Glomerular visceral epithelial cell (primary cell): Measurements from ENCODE around the gene EVPLL.
"Not testable (repeated sequence)": the region's sequence is repeated elsewhere in the genome, so short reads cannot be mapped to it uniquely, and the experiment has no call there.

ENCODE experiments used
- DNase-seq: peaks from one replicate; pipeline ENCODE4 v3.0.0-alpha.2; 2016; ENCODE audit errors: extremely low spot score

EVPLL gene

DNA sequence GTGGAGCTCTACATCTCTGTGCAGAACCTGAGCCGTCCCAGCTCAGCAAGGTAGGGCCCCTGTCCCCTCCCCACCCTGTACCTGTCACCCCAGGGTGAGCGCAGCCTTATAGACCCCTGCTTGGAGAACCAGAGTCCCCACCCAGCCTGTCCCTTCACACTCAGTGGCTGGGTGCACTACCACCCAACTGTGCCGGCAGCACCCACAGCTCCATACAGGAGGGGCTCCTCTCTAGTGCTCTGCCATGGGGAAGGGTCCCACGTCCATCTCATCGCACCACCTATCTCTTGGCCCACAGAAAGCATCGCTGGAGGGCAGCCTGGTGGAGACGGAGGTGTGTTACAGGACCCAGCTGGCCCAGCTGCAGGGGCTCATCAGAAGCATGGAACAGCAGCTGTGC is 45.4 kb downstream of the EVPLL start:
- not testable (repeated sequence) for DNase-seq

GRCh38 chr17:18425593-18425992 is 48.0 kb downstream of the EVPLL start:
- DNase-seq = not testable (repeated sequence)

DNA sequence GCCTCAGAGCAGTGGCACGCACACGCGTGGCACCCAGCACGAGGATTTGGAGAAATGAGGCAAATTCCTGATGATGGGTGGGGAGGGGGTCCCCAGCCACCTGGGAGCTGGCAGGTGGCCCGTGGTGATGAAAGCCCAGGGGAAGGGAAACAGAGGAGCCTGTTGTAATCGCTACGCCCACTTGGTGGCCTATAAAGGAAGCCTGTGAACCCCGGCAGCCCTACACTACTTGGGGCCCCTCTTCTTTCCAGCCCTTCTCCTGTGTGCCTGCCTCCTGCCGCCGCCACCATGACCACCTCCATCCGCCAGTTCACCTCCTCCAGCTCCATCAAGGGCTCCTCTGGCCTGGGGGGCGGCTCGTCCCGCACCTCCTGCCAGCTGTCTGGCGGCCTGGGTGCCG is 49.1 kb downstream of the EVPLL start:
- not testable (repeated sequence) for DNase-seq

DNA sequence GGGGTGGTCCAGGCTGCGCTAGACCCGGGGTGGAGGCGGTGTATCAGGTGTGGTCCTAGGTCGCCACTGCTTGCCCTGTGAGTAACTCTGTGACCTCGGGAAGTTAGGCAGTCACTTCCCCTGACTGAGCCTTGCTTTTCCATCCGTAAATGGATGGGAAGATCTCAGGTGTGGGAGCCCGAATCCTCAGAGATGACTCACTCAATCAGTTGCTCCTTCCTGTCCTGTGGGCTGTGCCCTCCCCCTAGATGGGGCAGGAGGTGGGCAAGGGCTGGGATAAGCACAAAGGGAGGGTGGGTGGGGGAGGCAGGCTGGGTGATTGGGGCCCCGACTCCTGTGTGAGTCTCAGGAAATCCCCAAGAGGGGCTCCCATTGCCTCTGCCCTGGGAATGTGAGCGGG is 54.6 kb downstream of the EVPLL start:
- DNase-seq = not testable (repeated sequence)
